ENCODE data around the gene SENP7. TPM values are rescaled to one million over a fixed set of nuclear protein-coding genes. Genes with fewer than 3 reads are reported as not detected.

SENP7 gene
- total and polyA plus RNA-seq, 2 experiments from 2014 or later: 5.0 to 9.0 TPM

DNA sequence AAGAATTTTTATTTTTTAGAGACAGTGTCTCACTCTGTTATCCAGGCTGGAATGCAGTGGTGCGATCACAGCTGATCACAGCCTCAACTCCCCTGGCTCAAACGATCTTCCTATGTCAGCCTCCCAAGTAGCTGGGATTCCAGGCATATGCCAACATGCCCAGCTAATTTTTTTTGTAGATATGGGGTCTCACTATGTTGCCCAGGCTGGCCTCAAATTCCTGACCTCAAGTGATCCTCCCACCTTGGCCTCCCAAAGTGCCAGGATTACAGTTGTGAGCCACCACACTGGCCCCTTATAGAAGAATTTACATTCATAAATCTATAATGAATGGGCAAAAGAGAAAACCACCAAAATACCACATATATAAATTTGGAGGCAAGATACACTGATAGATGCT is 15.2 kb downstream of the SENP7 start:
- no peaks in the 10 kb centered on the region for H3K9me2 ChIP-seq (ENCODE audit: insufficient read depth)
- no peaks in the 10 kb centered on the region for H3K36me3 ChIP-seq (ENCODE audit: insufficient read depth)
- H3K4me1 ChIP-seq (ENCODE audit: insufficient read depth): no peaks in the 10 kb centered on the region
- no peaks in the 10 kb centered on the region for H3K79me2 ChIP-seq (replicated peaks; ENCODE audit: insufficient read depth)
- H3K27me3 Mint-ChIP-seq (ENCODE audit: insufficient read depth, low read depth, poor library complexity): no peaks in the 10 kb centered on the region
- no peak for ATAC-seq
- H2AFZ ChIP-seq: no peak overlapping the region
- H3K4me2 ChIP-seq: no peak overlapping the region
- no peaks in the 10 kb centered on the region for H3K27me3 ChIP-seq (ENCODE audit: insufficient read depth)
- no peak overlapping the region for H3K27ac ChIP-seq (ENCODE audit: low read depth)
- no peaks in the 10 kb centered on the region for H3F3A ChIP-seq (replicated peaks; ENCODE audit: low read depth)
- DNase-seq (ENCODE audit: low spot score): no peak
- no peaks in the 10 kb centered on the region for H4K20me1 ChIP-seq (replicated peaks; ENCODE audit: insufficient read depth)
- H3K4me3 Mint-ChIP-seq: no peak overlapping the region
- H3K27ac Mint-ChIP-seq: no peak overlapping the region
- no peaks in the 10 kb centered on the region for H3K9me3 Mint-ChIP-seq
- TF ChIP-seq, protein P1, sequence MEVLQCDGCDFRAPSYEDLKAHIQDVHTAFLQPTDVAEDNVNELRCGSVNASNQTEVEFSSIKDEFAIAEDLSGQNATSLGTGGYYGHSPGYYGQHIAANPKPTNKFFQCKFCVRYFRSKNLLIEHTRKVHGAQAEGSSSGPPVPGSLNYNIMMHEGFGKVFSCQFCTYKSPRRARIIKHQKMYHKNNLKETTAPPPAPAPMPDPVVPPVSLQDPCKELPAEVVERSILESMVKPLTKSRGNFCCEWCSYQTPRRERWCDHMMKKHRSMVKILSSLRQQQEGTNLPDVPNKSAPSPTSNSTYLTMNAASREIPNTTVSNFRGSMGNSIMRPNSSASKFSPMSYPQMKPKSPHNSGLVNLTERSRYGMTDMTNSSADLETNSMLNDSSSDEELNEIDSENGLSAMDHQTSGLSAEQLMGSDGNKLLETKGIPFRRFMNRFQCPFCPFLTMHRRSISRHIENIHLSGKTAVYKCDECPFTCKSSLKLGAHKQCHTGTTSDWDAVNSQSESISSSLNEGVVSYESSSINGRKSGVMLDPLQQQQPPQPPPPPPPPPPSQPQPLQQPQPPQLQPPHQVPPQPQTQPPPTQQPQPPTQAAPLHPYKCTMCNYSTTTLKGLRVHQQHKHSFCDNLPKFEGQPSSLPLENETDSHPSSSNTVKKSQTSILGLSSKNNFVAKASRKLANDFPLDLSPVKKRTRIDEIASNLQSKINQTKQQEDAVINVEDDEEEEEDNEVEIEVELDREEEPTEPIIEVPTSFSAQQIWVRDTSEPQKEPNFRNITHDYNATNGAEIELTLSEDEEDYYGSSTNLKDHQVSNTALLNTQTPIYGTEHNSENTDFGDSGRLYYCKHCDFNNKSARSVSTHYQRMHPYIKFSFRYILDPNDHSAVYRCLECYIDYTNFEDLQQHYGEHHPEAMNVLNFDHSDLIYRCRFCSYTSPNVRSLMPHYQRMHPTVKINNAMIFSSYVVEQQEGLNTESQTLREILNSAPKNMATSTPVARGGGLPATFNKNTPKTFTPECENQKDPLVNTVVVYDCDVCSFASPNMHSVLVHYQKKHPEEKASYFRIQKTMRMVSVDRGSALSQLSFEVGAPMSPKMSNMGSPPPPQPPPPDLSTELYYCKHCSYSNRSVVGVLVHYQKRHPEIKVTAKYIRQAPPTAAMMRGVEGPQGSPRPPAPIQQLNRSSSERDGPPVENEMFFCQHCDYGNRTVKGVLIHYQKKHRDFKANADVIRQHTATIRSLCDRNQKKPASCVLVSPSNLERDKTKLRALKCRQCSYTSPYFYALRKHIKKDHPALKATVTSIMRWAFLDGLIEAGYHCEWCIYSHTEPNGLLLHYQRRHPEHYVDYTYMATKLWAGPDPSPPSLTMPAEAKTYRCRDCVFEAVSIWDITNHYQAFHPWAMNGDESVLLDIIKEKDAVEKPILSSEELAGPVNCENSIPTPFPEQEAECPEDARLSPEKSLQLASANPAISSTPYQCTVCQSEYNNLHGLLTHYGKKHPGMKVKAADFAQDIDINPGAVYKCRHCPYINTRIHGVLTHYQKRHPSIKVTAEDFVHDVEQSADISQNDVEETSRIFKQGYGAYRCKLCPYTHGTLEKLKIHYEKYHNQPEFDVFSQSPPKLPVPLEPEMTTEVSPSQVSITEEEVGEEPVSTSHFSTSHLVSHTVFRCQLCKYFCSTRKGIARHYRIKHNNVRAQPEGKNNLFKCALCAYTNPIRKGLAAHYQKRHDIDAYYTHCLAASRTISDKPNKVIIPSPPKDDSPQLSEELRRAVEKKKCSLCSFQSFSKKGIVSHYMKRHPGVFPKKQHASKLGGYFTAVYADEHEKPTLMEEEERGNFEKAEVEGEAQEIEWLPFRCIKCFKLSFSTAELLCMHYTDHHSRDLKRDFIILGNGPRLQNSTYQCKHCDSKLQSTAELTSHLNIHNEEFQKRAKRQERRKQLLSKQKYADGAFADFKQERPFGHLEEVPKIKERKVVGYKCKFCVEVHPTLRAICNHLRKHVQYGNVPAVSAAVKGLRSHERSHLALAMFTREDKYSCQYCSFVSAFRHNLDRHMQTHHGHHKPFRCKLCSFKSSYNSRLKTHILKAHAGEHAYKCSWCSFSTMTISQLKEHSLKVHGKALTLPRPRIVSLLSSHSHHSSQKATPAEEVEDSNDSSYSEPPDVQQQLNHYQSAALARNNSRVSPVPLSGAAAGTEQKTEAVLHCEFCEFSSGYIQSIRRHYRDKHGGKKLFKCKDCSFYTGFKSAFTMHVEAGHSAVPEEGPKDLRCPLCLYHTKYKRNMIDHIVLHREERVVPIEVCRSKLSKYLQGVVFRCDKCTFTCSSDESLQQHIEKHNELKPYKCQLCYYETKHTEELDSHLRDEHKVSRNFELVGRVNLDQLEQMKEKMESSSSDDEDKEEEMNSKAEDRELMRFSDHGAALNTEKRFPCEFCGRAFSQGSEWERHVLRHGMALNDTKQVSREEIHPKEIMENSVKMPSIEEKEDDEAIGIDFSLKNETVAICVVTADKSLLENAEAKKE (CRISPR knock-in tag; IDR thresholded peaks at IDR 0.05): no peak
- TF ChIP-seq, protein P2, sequence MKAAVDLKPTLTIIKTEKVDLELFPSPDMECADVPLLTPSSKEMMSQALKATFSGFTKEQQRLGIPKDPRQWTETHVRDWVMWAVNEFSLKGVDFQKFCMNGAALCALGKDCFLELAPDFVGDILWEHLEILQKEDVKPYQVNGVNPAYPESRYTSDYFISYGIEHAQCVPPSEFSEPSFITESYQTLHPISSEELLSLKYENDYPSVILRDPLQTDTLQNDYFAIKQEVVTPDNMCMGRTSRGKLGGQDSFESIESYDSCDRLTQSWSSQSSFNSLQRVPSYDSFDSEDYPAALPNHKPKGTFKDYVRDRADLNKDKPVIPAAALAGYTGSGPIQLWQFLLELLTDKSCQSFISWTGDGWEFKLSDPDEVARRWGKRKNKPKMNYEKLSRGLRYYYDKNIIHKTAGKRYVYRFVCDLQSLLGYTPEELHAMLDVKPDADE (IDR thresholded peaks at IDR 0.05): no peak
- TF ChIP-seq, protein P3, sequence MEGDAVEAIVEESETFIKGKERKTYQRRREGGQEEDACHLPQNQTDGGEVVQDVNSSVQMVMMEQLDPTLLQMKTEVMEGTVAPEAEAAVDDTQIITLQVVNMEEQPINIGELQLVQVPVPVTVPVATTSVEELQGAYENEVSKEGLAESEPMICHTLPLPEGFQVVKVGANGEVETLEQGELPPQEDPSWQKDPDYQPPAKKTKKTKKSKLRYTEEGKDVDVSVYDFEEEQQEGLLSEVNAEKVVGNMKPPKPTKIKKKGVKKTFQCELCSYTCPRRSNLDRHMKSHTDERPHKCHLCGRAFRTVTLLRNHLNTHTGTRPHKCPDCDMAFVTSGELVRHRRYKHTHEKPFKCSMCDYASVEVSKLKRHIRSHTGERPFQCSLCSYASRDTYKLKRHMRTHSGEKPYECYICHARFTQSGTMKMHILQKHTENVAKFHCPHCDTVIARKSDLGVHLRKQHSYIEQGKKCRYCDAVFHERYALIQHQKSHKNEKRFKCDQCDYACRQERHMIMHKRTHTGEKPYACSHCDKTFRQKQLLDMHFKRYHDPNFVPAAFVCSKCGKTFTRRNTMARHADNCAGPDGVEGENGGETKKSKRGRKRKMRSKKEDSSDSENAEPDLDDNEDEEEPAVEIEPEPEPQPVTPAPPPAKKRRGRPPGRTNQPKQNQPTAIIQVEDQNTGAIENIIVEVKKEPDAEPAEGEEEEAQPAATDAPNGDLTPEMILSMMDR (conservative IDR thresholded peaks at IDR 0.05; ENCODE audit: low read depth in 2 of 2): no peak
- TF ChIP-seq EZH2phosphoT487 (IDR thresholded peaks at IDR 0.05; ENCODE audit: unreplicated experiment) (no peak), NANOG (IDR thresholded peaks at IDR 0.05; ENCODE audit: borderline replicate concordance) (no peak), EZH2 (IDR thresholded peaks at IDR 0.05; ENCODE audit: low read depth, unreplicated experiment) (no peak), POLR2AphosphoS5 (IDR thresholded peaks at IDR 0.05; ENCODE audit: low read depth) (no peak), ZNF331 (CRISPR knock-in tag; IDR thresholded peaks at IDR 0.05; ENCODE audit: low read depth) (no peak), JUNB (IDR thresholded peaks at IDR 0.05; ENCODE audit: unreplicated experiment) (no peak), ZNF114 (CRISPR knock-in tag; IDR thresholded peaks at IDR 0.05) (no peak), STAT1 (IDR thresholded peaks at IDR 0.05; ENCODE audit: unreplicated experiment) (no peak), CREB1 (CRISPR knock-in tag; IDR thresholded peaks at IDR 0.05; ENCODE audit: low read depth) (no peak)
- TF ChIP-seq, protein P4, sequence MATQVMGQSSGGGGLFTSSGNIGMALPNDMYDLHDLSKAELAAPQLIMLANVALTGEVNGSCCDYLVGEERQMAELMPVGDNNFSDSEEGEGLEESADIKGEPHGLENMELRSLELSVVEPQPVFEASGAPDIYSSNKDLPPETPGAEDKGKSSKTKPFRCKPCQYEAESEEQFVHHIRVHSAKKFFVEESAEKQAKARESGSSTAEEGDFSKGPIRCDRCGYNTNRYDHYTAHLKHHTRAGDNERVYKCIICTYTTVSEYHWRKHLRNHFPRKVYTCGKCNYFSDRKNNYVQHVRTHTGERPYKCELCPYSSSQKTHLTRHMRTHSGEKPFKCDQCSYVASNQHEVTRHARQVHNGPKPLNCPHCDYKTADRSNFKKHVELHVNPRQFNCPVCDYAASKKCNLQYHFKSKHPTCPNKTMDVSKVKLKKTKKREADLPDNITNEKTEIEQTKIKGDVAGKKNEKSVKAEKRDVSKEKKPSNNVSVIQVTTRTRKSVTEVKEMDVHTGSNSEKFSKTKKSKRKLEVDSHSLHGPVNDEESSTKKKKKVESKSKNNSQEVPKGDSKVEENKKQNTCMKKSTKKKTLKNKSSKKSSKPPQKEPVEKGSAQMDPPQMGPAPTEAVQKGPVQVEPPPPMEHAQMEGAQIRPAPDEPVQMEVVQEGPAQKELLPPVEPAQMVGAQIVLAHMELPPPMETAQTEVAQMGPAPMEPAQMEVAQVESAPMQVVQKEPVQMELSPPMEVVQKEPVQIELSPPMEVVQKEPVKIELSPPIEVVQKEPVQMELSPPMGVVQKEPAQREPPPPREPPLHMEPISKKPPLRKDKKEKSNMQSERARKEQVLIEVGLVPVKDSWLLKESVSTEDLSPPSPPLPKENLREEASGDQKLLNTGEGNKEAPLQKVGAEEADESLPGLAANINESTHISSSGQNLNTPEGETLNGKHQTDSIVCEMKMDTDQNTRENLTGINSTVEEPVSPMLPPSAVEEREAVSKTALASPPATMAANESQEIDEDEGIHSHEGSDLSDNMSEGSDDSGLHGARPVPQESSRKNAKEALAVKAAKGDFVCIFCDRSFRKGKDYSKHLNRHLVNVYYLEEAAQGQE (IDR thresholded peaks at IDR 0.05; ENCODE audit: unreplicated experiment): no peak
- H3K4me3 ChIP-seq: no peak overlapping the region
- H3K36me3 Mint-ChIP-seq (ENCODE audit: low read depth): peaks cover 4% of the 10 kb centered on the region; the same call in 1 of the 3 replicates
- H3K4me1 Mint-ChIP-seq: 0 out of 3 replicates have a peak, but pooled peaks cover 2% of the 10 kb centered on the region
